ENCODE measurements around the gene LRRC74A.
A peak's percentile ranks its signal among the peaks of the same experiment; 100 is the strongest.
"Not testable (repeated sequence)": the region's sequence is repeated elsewhere in the genome, so short reads cannot be mapped to it uniquely, and the experiment has no call there.

Gene LRRC74A

DNA sequence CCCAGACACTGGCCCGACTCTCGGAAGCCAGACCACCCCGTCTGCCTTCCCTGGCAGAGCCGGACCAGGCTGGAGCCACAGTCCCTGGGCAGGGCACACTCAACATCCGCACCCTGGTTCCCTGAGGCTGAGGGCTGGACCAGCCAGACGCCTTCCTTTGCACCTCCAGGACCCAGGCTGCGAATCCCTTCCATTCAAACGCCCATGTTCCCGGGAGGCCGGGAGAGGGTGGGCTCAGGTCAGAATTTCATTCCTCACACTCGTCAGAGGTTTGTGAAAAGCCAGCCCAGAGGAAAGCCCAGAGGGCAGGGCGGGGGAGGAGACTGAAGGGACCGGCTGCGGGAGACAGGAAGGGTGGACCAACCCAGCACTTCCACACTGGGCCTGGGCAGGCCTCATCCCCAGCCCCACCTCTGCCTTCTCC is 58.7 kb downstream of the LRRC74A start:
- DNase-seq (ENCODE audit: low read depth in 2 of 3, low spot score in 2 of 3), result no peak

DNA sequence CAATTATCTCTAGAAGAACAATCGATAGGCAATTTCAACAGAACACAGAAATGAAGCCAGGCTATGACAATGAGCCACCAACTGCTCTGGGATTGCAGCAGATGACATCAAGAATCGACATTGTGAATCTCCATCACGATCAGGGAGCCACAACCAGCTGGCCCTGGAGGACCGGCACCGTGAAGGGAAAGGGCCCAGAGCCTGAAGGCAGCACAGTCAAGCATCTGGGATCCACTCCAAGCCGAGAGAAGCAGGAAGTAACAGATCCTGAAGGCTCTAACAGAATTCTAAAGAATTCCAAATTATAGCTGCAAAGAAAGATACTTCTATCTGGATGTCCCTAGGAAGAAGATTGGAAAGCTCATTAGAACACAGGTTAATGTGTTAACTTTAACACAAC is 61.0 kb downstream of the LRRC74A start:
- no peak for DNase-seq (ENCODE audit: low read depth in 2 of 3, low spot score in 2 of 3)

GRCh38 chr14:76891391-76891790 is 65.2 kb downstream of the LRRC74A start:
- no peak for DNase-seq (ENCODE audit: low read depth in 2 of 3, low spot score in 2 of 3)

DNA sequence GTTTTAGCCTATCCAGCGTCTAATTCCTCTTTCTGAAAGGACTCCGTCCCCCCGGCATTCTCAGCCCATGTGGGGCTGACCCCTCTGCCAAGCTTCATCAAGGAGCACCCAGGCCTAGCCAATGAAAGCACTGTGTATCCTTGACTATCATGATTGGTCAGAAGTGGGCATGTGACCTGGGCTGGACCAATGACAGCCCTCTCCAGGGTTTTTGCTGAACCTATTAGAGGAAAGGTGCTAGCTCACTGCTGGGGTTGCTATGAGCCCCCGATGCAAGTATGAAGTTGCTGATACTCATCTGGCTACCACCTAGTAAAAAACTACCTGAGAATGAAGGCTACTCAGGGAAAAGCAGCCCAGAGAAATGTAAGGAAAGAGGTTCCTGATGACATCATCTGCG is 68.1 kb downstream of the LRRC74A start:
- no peak for DNase-seq (ENCODE audit: low read depth in 2 of 3, low spot score in 2 of 3)

GRCh38 chr14:76898006-76898405 is 71.8 kb downstream of the LRRC74A start:
- not testable (repeated sequence) for DNase-seq (ENCODE audit: low read depth in 2 of 3, low spot score in 2 of 3)

- DNase-seq (ENCODE audit: low read depth in 2 of 3, low spot score in 2 of 3), result no peak
These were observed 74.5 kb downstream of the LRRC74A start for GRCh38 chr14:76900682-76901081.

GRCh38 chr14:76901171-76902055 is 75.2 kb downstream of the LRRC74A start:
- DNase-seq (ENCODE audit: low read depth in 2 of 3, low spot score in 2 of 3), result no peak

DNA sequence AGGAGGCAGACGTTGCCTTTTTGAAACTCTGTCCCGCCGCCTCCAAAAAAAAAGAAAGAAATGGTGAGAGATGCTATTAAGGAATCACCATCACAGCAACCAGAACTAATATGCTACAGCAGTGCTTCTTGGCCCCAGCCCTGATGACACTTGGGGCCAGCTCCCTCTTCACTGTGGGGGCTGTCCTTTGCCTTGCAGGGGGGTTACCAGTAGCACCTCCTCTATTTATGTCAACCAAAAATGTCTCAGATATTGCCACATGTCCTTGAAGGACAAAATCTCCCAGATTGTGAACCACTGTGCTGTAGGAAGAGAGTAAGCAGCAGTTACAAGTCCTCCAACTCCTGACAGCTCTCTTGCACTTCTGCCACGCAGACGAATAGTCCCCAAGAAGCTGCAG is 76.4 kb downstream of the LRRC74A start:
- DNase-seq (ENCODE audit: low read depth in 2 of 3, low spot score in 2 of 3), result no peak

DNA sequence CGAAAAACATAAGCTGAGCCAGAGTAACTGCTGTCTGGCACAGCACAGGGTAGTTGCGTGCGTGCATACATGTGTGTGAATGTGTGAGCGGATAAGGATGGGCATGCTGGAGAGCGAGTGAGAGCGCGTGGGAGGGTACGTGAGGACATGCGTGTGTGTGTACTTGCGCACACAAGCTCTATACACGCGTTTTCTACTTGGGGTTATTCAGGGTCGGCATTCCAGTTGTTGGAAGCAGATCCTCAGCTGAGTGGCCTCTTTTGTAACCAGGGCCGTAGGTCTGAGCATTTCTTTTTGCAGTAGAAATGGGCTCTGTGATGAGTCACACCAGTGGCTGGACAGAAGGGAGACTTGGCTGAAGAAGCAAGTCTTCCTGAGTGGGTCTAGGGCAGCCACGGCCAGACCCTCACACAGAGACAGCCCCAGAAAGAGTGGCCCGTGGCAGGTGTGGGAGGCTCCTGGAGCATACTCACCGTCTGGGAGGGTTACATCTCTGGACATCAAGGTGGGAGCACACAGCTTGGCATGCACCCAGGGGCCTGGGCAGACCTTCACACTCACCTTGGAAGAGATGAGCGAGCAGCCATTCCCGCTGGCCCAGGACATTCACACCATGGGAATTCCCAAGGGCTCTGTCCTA is 78.0 kb downstream of the LRRC74A start:
- no peak for DNase-seq (ENCODE audit: low read depth in 2 of 3, low spot score in 2 of 3)

GRCh38 chr14:76904740-76905569 is 78.7 kb downstream of the LRRC74A start:
- peak in 2 of 3 experiments; percentile 40 to 51 for DNase-seq (ENCODE audit: low read depth in 2 of 3, low spot score in 2 of 3)

GRCh38 chr14:76908834-76909233 is 82.6 kb downstream of the LRRC74A start:
- DNase-seq (ENCODE audit: low read depth in 2 of 3, low spot score in 2 of 3), result no peak

DNA sequence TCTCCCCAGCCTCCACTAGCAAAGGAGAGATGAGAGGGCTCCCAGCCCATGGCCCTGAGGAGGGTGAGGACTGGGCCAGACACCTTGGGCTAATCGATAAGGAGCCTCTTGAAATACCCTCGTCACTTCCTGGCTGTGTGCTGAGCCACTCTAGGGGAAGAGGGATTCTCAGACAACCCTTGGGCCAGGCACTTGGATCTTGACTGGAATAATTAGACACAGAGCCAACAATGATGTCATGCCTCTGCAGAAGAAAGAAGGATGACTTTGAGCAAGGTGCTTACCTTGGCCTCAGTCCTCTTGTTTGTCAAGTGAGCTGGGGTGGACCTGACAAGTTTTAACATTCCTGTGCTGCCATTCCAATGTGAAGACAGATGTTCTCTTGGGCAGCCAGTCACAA is 83.1 kb downstream of the LRRC74A start:
- DNase-seq (ENCODE audit: low read depth in 2 of 3, low spot score in 2 of 3), result no peak

GRCh38 chr14:76910371-76910890 is 84.2 kb downstream of the LRRC74A start:
- no peak for DNase-seq (ENCODE audit: low read depth in 2 of 3, low spot score in 2 of 3)

- no peak for DNase-seq (ENCODE audit: low read depth in 2 of 3, low spot score in 2 of 3)
These were observed 85.3 kb downstream of the LRRC74A start for GRCh38 chr14:76911473-76911872.

- not testable (repeated sequence) for DNase-seq (ENCODE audit: low read depth in 2 of 3, low spot score in 2 of 3)
These were observed 88.4 kb downstream of the LRRC74A start for GRCh38 chr14:76914533-76915081.

GRCh38 chr14:76916040-76916715 is 90.0 kb downstream of the LRRC74A start:
- no peak for DNase-seq (ENCODE audit: low read depth in 2 of 3, low spot score in 2 of 3)

GRCh38 chr14:76917158-76917596 is 91.0 kb downstream of the LRRC74A start:
- no peak for DNase-seq (ENCODE audit: low read depth in 2 of 3, low spot score in 2 of 3)

DNA sequence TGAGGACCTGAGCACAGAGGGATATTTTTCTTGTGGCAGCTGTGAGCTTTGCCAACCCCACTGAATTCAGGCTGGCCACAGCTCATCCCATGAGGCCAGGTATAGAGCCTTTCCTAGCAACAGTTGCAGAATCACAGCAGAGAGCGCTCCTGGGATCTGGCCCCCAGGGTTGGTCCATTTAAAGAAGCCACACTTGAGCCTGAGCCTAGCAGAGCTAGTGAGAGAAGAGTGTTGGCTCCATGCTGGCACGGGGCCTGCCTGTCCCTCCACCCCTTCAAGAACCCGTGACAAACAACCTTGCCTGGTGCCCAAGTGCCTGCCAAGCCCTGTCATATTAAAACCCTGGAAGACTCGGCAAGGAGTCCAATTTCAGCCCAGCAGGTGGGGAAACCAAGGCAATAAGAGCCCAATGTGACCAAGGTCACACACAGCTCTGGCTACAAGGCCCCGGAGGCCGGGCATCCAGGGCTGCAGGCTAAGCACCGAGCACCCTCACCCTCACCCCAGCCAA is 91.6 kb downstream of the LRRC74A start:
- DNase-seq (ENCODE audit: low read depth in 2 of 3, low spot score in 2 of 3), result no peak

DNA sequence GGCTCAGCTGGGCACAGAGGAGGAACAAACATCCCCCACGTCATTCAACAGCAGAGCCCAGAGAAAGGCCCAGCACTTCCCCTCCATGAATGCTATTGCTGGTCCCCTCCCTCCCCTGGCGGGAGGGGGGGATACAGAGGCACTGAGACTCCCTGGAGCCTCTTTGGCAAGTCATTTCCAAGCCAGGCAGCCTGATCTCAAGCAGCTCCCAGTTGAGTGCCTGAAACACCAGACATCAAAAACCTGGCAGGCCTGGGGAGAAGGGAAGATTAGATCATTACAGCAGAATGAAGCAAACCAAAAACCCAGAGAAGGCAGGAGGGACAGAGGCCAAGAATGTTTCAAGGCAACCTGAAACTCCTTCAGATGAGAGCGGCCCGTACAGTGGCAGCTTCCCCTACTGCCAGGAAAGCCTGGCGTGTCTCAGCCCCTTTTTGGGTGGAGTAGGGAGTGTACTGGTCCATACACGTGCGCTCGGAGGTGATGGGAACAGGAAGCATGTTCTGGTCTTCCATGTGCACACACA is 92.1 kb downstream of the LRRC74A start:
- no peak for DNase-seq (ENCODE audit: low read depth in 2 of 3, low spot score in 2 of 3)
